ENCODE results near the gene ANKRD11.
A peak's percentile ranks its signal among the peaks of the same experiment; 100 is the strongest.

ANKRD11 gene

GRCh38 chr16:89420204-89420603 lies 70.2 kb downstream of the ANKRD11 start:
- Histone ChIP-seq H2BK5ac (ENCODE audit: low read depth, low read length, poor library complexity) (no peak overlapping the region), H3K4me3 (ENCODE audit: low read depth, low read length) (no peak overlapping the region), H3K18ac (ENCODE audit: low read length) (no peak overlapping the region), H3K23ac (ENCODE audit: low read length) (no peak overlapping the region), H3K4me2 (ENCODE audit: low read length) (no peak overlapping the region), H3K27me3 (ENCODE audit: insufficient read depth, low read length) (no peaks in the 10 kb centered on the region), H3K14ac (ENCODE audit: low read length) (no peak overlapping the region), H3K79me2 (ENCODE audit: control insufficient read depth, insufficient read depth, low read length, poor library complexity) (peaks cover 27% of the 10 kb centered on the region), H3K9ac (ENCODE audit: low read length) (no peak overlapping the region), H3K27ac (ENCODE audit: low read depth, low read length) (no peak overlapping the region), H2BK120ac (ENCODE audit: insufficient read depth, low read length, poor library complexity) (no peak overlapping the region), H4K12ac (ENCODE audit: low read depth, low read length) (no peak overlapping the region), H3K79me1 (ENCODE audit: low read length) (no peaks in the 10 kb centered on the region), H2AFZ (ENCODE audit: insufficient read depth, low read length, poor library complexity) (no peak overlapping the region), H2AK5ac (ENCODE audit: low read length) (no peak overlapping the region), H4K8ac (ENCODE audit: low read depth, low read length) (no peak overlapping the region), H4K91ac (ENCODE audit: low read depth, low read length) (no peak overlapping the region), H3K4ac (ENCODE audit: low read depth, low read length) (peak overlapping the region; percentile 16), H3K9me3 (ENCODE audit: insufficient read depth, low read depth, low read length) (peaks cover 2% of the 10 kb centered on the region), H3K4me1 (ENCODE audit: control insufficient read depth in 1 of 2, insufficient read depth in 2 of 2, low read length in 2 of 2) (peaks cover 9 to 17% of the 10 kb centered on the region in 2 experiments), H3K36me3 (ENCODE audit: control insufficient read depth in 1 of 2, insufficient read depth in 2 of 2, low read length in 2 of 2) (peaks cover 6% of the 10 kb centered on the region in 2 experiments), H2BK12ac (ENCODE audit: low read length) (no peak overlapping the region)
- DNase-seq = no peak
- WGBS (ENCODE audit: extremely low coverage, insufficient coverage, insufficient read length) = no CpG with 5 or more reads among the region's 11 CpGs

DNA sequence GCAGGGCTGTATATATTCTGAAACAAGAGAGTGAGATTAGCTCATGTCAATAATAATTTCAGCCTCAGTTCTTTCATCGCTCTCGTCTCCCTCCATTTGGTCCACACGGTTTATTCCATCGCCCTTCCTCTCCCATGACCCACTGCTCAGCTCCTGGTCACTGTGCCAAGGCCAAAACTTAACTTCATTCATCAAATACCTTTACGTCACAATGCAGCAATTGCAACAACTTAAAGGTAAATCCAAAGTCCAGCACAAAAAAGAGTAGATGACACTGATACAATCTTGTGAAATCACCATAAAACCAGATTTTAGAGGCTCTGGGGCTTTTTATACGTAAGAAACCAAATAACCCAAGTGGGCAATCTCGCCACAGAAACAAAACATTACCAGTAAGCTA lies 72.0 kb downstream of the ANKRD11 start:
- H4K12ac ChIP-seq (ENCODE audit: low read depth, low read length) = no peak overlapping the region
- H3K23ac ChIP-seq (ENCODE audit: low read length) = no peak overlapping the region
- no peak overlapping the region for H3K27ac ChIP-seq (ENCODE audit: low read depth, low read length)
- no peak overlapping the region for H2BK12ac ChIP-seq (ENCODE audit: low read length)
- H3K36me3 ChIP-seq (ENCODE audit: control insufficient read depth in 1 of 2, insufficient read depth in 2 of 2, low read length in 2 of 2) = peaks cover 6 to 8% of the 10 kb centered on the region in 2 experiments
- peaks cover 9 to 15% of the 10 kb centered on the region in 2 experiments for H3K4me1 ChIP-seq (ENCODE audit: control insufficient read depth in 1 of 2, insufficient read depth in 2 of 2, low read length in 2 of 2)
- H3K79me2 ChIP-seq (ENCODE audit: control insufficient read depth, insufficient read depth, low read length, poor library complexity) = peaks cover 33% of the 10 kb centered on the region
- H2AK5ac ChIP-seq (ENCODE audit: low read length) = no peak overlapping the region
- H3K9me3 ChIP-seq (ENCODE audit: insufficient read depth, low read depth, low read length) = peaks cover 2% of the 10 kb centered on the region
- H3K4me2 ChIP-seq (ENCODE audit: low read length) = no peak overlapping the region
- no CpG with 5 or more reads among the region's 7 CpGs for WGBS (ENCODE audit: extremely low coverage, insufficient coverage, insufficient read length)
- H3K4ac ChIP-seq (ENCODE audit: low read depth, low read length) = no peak overlapping the region
- DNase-seq = peak in 1 of 2 donors; percentile 56
- H4K91ac ChIP-seq (ENCODE audit: low read depth, low read length) = no peak overlapping the region
- no peak overlapping the region for H3K14ac ChIP-seq (ENCODE audit: low read length)
- no peaks in the 10 kb centered on the region for H3K27me3 ChIP-seq (ENCODE audit: insufficient read depth, low read length)
- no peak overlapping the region for H2AFZ ChIP-seq (ENCODE audit: insufficient read depth, low read length, poor library complexity)
- H3K4me3 ChIP-seq (ENCODE audit: low read depth, low read length) = no peak overlapping the region
- H3K9ac ChIP-seq (ENCODE audit: low read length) = no peak overlapping the region
- H2BK5ac ChIP-seq (ENCODE audit: low read depth, low read length, poor library complexity) = no peak overlapping the region
- H3K79me1 ChIP-seq (ENCODE audit: low read length) = no peaks in the 10 kb centered on the region
- H2BK120ac ChIP-seq (ENCODE audit: insufficient read depth, low read length, poor library complexity) = no peak overlapping the region
- H3K18ac ChIP-seq (ENCODE audit: low read length) = no peak overlapping the region
- H4K8ac ChIP-seq (ENCODE audit: low read depth, low read length) = no peak overlapping the region

DNA sequence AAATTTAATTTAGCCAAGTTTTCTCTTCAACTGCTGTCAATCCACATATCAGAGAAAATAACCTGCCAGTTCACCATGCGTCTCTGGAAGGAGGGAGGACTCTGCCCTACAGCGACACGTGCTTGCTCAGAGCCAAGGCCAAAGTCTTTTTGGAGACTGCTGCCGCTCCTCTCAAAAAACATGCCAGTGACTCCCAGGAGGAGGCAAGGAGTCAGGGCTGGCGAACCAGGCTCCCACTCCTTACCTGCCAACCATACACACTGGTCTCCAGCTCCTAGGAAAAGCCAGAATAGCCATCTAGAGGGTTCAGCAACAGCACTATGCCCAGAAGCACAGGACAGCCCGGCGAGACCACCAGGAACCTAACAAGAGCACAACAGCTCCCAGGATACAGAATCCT lies 73.0 kb downstream of the ANKRD11 start:
- H3K27me3 ChIP-seq (ENCODE audit: insufficient read depth, low read length) = no peaks in the 10 kb centered on the region
- H2BK12ac ChIP-seq (ENCODE audit: low read length) = no peak overlapping the region
- no CpG with 5 or more reads among the region's 7 CpGs for WGBS (ENCODE audit: extremely low coverage, insufficient coverage, insufficient read length)
- no peak overlapping the region for H2BK5ac ChIP-seq (ENCODE audit: low read depth, low read length, poor library complexity)
- no peaks in the 10 kb centered on the region for H3K79me1 ChIP-seq (ENCODE audit: low read length)
- H3K4ac ChIP-seq (ENCODE audit: low read depth, low read length) = peak overlapping the region; percentile 46
- H2AK5ac ChIP-seq (ENCODE audit: low read length) = no peak overlapping the region
- no peak overlapping the region for H3K23ac ChIP-seq (ENCODE audit: low read length)
- no peak overlapping the region for H3K4me3 ChIP-seq (ENCODE audit: low read depth, low read length)
- no peak overlapping the region for H4K8ac ChIP-seq (ENCODE audit: low read depth, low read length)
- peaks cover 4 to 10% of the 10 kb centered on the region in 2 experiments for H3K4me1 ChIP-seq (ENCODE audit: control insufficient read depth in 1 of 2, insufficient read depth in 2 of 2, low read length in 2 of 2)
- H4K12ac ChIP-seq (ENCODE audit: low read depth, low read length) = no peak overlapping the region
- H3K9me3 ChIP-seq (ENCODE audit: insufficient read depth, low read depth, low read length) = peaks cover 2% of the 10 kb centered on the region
- peaks cover 6 to 8% of the 10 kb centered on the region in 2 experiments for H3K36me3 ChIP-seq (ENCODE audit: control insufficient read depth in 1 of 2, insufficient read depth in 2 of 2, low read length in 2 of 2)
- peak overlapping the region; percentile 20 for H3K9ac ChIP-seq (ENCODE audit: low read length)
- no peak overlapping the region for H3K27ac ChIP-seq (ENCODE audit: low read depth, low read length)
- no peak overlapping the region for H2BK120ac ChIP-seq (ENCODE audit: insufficient read depth, low read length, poor library complexity)
- no peak overlapping the region for H2AFZ ChIP-seq (ENCODE audit: insufficient read depth, low read length, poor library complexity)
- no peak overlapping the region for H3K18ac ChIP-seq (ENCODE audit: low read length)
- no peak for DNase-seq
- no peak overlapping the region for H4K91ac ChIP-seq (ENCODE audit: low read depth, low read length)
- H3K4me2 ChIP-seq (ENCODE audit: low read length) = no peak overlapping the region
- H3K79me2 ChIP-seq (ENCODE audit: control insufficient read depth, insufficient read depth, low read length, poor library complexity) = peaks cover 32% of the 10 kb centered on the region
- no peak overlapping the region for H3K14ac ChIP-seq (ENCODE audit: low read length)

DNA sequence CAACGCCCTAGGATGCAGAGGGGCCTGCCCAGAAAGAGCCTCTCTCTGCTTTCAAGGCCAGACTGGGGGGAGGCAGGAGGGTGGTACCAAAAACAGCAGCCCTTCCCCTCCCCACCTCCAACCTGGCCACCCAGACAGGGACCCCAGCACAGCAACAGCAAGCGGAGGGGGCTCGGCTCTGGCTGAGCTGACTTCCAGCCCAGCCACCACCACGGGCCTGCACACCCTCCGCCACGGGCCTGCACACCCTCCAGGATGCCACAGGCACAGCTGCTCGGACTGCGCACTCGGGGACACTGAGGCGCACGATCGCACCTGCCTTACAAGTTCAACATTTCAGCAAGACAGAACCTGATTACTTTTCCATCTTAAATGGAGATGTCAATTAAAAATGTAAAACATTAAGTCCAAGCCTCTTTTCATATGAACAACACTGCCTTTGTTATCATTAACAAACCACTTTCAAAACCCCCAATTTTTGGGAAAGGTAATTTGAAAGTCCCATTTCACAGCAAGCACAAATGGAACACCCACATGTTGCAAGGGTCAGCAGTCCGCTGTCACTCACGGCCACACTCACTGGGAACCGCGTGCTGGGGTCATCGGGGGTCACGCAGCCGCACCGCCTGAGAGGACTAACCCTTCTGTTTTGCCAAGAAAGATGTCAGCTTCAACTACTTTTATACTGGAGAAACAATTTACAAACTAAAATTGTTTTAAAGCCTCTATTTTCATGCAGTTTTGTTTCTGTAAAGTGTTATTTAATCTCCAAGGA lies 76.4 kb downstream of the ANKRD11 start:
- Histone ChIP-seq H3K9me3 (ENCODE audit: insufficient read depth, low read depth, low read length) (no peaks in the 10 kb centered on the region), H3K9ac (ENCODE audit: low read length) (no peak overlapping the region), H2BK12ac (ENCODE audit: low read length) (no peak overlapping the region), H3K27me3 (ENCODE audit: insufficient read depth, low read length) (no peaks in the 10 kb centered on the region), H3K18ac (ENCODE audit: low read length) (no peak overlapping the region), H4K12ac (ENCODE audit: low read depth, low read length) (no peak overlapping the region), H3K4me2 (ENCODE audit: low read length) (no peak overlapping the region), H3K4ac (ENCODE audit: low read depth, low read length) (peak overlapping the region; percentile 87), H3K4me1 (ENCODE audit: control insufficient read depth in 1 of 2, insufficient read depth in 2 of 2, low read length in 2 of 2) (peaks cover 16 to 28% of the 10 kb centered on the region in 2 experiments), H3K14ac (ENCODE audit: low read length) (no peak overlapping the region), H2BK120ac (ENCODE audit: insufficient read depth, low read length, poor library complexity) (no peak overlapping the region), H2AK5ac (ENCODE audit: low read length) (no peak overlapping the region), H3K79me1 (ENCODE audit: low read length) (no peaks in the 10 kb centered on the region), H3K79me2 (ENCODE audit: control insufficient read depth, insufficient read depth, low read length, poor library complexity) (peaks cover 31% of the 10 kb centered on the region), H3K36me3 (ENCODE audit: control insufficient read depth in 1 of 2, insufficient read depth in 2 of 2, low read length in 2 of 2) (peaks cover 6 to 8% of the 10 kb centered on the region in 2 experiments), H3K27ac (ENCODE audit: low read depth, low read length) (no peak overlapping the region), H2BK5ac (ENCODE audit: low read depth, low read length, poor library complexity) (no peak overlapping the region), H2AFZ (ENCODE audit: insufficient read depth, low read length, poor library complexity) (no peak overlapping the region), H3K23ac (ENCODE audit: low read length) (no peak overlapping the region), H3K4me3 (ENCODE audit: low read depth, low read length) (peak overlapping the region; percentile 41), H4K8ac (ENCODE audit: low read depth, low read length) (no peak overlapping the region), H4K91ac (ENCODE audit: low read depth, low read length) (no peak overlapping the region)
- WGBS (ENCODE audit: extremely low coverage, insufficient coverage, insufficient read length) = no CpG with 5 or more reads among the region's 20 CpGs
- no peak for DNase-seq

Measured in trophoblast cell (in vitro differentiated cells and primary cell).